Hippocampal formation (tissue), 2 donors: ENCODE results near the gene TMEM154.

ENCODE experiments used
- DNase-seq, 2 donors: peaks; one replicate each; lab custom pipeline; 2025; lab: John Stamatoyannopoulos, UW

Gene TMEM154

GRCh38 chr4:152594057-152594456, 85.7 kb downstream of the TMEM154 start:
- DNase-seq = no peak

DNA sequence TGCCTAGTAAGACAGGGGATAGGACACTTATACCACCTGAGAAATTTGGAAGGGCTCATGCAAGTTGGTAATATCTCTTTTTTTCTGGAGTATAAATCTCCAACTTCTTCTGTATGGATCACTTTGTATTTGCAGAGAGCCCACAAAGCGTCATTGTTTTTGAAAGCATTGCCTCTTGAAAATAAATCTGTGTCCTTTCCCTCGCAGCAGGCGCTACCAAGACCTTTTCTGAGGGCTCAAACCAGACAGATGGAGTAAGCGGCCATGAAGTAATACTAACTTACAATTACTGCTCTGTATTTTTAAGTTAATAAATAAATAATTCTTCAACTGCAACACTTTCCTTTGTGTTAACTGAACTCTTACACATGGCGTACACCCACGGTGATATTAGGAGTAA, 87.9 kb downstream of the TMEM154 start:
- no peak for DNase-seq

- no peak for DNase-seq
These were observed 88.4 kb downstream of the TMEM154 start for GRCh38 chr4:152591396-152591795.

DNA sequence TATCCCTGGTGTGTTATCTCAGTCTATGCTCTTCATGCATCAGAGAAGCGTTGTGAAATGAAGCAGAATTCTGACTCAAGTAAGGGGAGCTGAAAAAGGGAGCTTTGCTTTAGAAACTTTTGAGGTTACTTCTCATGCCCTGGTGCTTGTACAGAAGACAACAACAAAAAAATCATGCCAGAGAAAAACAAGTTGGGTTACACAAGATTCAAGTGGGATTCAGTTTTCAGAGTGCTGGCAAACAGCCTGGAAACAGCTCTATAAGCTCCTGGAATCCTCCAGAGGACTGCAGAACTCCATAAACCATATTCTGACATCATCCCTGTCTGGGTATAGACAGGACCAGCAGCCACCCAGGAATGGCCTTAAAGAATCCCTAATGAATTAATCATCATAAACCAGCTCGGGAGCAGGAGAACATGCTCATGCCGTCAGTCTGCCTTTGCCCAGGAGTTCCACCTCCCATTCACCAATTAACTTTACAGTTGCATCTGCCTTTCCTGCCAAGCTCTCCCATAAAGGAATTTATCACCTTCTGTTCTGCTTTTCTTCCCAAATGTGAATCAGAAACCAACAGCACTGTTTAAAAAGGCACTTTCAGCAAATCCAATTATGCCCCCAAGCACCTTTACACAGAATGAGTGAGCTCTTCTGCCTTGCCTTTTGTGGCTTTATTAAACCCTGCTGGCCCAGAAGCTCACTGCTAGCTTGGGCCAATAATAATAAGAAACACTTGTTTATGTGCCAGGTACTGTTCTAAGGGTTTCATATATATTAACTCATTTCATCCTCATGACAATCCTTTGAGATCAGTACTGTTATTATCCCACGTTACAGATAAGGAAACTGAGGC, 89.4 kb downstream of the TMEM154 start:
- no peak for DNase-seq

DNA sequence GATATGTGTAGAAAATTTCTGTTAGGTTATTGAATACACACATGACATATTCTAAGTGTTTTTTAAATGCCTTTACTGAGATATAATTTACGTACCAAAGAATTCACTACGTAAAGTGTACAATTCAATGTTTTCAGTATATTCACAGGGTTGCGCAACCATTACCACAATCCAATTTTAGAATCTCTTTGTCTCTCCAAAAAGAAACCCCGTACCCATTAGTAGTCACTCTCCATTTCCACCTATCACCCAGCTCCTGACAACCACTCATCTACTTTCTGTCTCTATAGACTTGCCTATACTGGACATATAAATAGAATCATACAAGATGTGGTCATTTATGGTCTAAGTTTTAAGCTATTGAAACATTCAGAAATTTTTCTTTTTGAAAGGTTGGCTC, 90.9 kb downstream of the TMEM154 start:
- DNase-seq = no peak

DNA sequence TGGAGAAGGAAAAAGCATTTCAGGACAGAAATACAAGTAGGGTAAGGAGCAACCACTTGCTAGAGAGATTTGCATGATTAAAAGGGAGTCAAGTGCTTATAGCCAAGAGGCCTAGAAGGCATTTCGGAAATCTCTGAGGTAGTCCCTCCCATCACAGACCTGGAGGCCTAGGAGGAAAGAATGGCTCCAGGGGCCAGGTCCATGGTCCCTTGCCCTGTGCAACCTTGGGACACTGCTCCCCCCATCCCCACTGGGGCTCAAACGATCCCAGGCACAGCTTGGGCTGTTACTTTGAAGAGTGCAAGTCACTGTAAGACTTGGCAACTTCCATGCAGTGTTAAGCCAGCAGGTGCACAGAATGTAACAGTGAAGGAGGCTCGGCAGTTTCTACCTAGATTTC, 92.7 kb downstream of the TMEM154 start:
- DNase-seq = no peak

GRCh38 chr4:152586668-152587067, 93.1 kb downstream of the TMEM154 start:
- no peak for DNase-seq

- DNase-seq = no peak
These were observed 94.8 kb downstream of the TMEM154 start for GRCh38 chr4:152585023-152585441.

GRCh38 chr4:152581536-152582160, 98.1 kb downstream of the TMEM154 start:
- no peak for DNase-seq

DNA sequence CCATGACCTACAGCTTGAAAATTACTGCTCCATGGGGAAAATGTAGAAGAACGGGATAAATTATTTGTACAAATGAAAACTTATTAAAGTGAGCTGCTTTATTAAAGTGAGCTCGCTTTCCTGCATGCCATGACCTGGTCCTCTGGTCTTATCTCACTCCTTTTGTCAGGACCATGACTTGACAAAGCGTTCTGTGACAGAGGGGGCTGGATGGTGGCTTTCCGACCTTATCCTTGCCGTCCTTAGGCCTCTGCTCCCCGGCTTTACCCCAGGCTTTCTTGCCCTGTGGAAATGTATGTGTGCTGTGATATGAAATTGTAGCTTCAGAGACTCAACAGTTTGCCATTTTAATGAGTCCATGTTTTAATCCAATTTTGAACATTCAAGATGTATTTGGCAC, 99.9 kb downstream of the TMEM154 start:
- no peak for DNase-seq

DNA sequence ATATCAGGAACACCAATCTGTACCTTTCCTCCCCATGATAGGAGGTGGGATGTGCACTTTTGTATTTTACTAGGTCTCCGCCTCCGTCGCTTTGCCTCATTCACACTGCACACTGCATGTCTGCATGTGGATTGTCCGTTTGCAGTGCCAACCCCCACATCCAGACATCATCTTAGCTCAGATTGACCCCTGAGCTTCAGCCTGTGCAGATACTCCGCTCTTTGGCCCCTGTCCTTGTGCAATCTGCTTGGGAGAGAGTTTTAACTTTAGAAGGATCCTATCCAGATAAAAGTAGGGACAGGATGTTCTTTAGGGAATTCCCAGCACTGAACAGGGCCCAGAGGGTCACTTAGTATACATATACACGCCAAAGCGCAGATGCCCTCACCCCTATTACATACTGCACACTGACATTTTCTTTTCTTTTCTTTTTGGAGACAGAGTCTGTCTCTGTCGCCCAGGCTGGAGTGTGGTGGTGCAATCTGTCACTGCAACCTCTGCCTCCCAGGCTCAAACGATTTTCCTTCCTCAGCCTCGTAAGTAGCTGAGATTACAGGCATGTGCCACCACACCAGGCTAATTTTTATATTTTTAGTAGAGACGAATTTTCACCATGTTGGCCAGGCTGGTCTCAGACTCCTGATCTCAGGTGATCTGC, 100.6 kb downstream of the TMEM154 start:
- DNase-seq = no peak

DNA sequence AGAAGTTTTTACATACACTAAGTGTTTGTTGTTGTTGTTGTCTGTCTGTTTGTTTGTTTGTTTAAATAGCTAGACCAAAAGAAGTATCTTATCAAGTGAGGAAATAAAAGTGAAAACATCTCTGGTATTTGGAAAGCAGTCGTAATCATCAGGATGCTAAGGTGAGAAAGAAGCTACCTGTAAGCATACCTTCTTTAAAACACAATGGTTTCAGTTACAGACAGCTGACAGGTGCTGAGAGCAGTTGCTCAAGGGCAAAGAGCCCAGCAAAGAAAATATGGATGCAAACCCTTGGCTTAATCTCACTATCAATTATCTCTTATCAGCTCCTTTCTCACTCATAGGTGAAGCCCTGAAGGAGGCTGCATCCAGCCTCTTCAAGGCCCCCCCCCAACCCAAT, 101.1 kb downstream of the TMEM154 start:
- no peak for DNase-seq

- no peak for DNase-seq
These were observed 101.9 kb downstream of the TMEM154 start for GRCh38 chr4:152577708-152578396.

DNA sequence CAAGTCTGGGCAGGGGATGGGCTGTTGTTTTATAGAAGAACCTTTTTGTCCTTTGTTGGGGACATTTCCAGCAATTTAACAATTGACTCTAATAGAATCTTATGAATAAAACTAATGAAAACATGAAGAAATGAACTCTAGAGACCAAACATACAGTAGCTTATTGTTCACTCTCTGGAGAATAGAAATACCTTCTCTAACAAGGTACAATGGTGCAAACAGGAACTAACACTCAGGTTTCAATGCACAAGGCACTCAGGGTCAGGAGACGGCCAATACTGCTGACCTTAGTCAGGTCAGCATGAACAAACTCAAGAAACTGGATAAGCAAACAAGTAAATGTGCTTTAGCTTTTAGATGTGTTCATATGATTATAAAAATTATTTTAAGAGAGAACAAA, 104.3 kb downstream of the TMEM154 start:
- DNase-seq = no peak

DNA sequence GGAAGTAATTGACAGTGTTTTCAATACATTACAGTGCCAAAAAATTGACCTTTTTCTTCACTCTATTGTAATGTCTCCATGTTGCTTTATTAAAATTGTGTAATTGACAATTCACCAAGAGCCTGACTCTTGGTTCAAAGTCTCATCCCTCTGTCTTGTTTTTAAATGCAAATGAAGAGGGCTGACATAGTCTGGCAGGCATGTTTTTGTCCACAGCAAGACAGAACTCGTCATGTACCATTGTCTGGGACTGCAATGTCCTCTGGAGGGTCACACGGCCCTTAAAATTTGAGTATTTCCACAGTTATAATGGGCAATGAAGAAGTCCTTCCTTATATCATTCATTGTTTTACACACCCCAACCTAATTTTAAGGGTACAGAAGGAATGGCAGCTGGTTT, 105.9 kb downstream of the TMEM154 start:
- no peak for DNase-seq

DNA sequence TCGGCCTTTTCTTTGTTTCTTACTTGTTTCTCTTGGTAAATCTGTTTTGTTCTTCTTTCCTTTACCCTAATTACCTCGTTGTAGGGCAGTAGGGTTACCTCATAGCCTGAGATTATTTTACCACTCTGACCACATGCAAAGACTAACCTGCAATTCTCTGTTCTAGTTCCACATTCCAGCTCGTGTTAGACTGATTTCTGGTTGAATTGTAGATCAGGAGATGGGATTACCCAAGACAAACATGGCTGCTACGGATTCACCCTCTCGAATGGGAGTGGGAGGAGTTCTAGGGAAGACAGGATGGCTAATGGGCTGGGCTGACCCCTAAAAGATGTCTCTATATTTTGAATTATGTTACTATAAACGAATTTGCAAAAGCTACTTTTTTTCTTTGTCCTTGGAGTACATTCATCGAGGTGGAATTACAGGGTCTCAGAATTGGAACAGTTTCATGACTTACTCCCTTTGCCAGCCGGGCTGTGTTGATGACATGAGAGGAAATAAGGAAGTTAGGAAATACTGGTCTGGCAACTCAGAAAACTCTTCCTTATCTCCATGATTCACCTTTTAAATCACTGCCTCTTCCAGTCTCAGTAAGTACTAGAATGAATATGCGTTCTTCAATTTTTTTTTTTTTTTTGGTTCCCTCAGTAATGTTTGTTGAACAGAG, 107.2 kb downstream of the TMEM154 start:
- no peak for DNase-seq

GRCh38 chr4:152571770-152572169, 108.0 kb downstream of the TMEM154 start:
- DNase-seq = no peak

GRCh38 chr4:152571296-152571695, 108.5 kb downstream of the TMEM154 start:
- no peak for DNase-seq
